HepG2 (cell line): ENCODE data around the gene AGAP1. TPM values are rescaled to one million over a fixed set of nuclear protein-coding genes. Genes with fewer than 3 reads are reported as not detected.

ENCODE experiments used
- ASH2L ChIP-seq: fragments of 300-600, 200-600 bp; sonication (generic); IDR thresholded peaks from 2 replicates; pipeline ENCODE4 v1.7.0; 2017; ENCODE audit warnings: low read depth, mild to moderate bottlenecking, moderate library complexity, mixed read lengths, low read length; ENCODE audit not compliant: insufficient read length
- ATF1 ChIP-seq: IDR thresholded peaks from 2 replicates; pipeline ENCODE4 v1.6.1; 2016; ENCODE audit warnings: mild to moderate bottlenecking, control low read depth
- CAMTA2 ChIP-seq: sonication (generic); formaldehyde crosslinking; IDR thresholded peaks from 2 replicates; pipeline ENCODE4 v1.4.0; 2020; ENCODE audit warnings: mild to moderate bottlenecking, missing genetic modification reagents, borderline replicate concordance
- GATA4 ChIP-seq: sonication (generic); IDR thresholded peaks from 2 replicates; pipeline ENCODE4 v1.6.1; 2016; ENCODE audit warnings: antibody characterized with exemption, low read depth, borderline replicate concordance
- IKZF1 ChIP-seq: fragments of 450-650 bp; IDR thresholded peaks from 2 replicates; pipeline ENCODE4 v1.7.1; 2016
- KLF6 ChIP-seq: IDR thresholded peaks from 2 replicates; pipeline ENCODE4 v1.8.0; 2016; ENCODE audit warnings: missing biosample characterization, missing genetic modification reagents
- MAX ChIP-seq: IDR thresholded peaks from 2 replicates; pipeline ENCODE4 v1.6.1; 2012; ENCODE audit warnings: inconsistent platforms
- MIER2 ChIP-seq: IDR thresholded peaks from 2 replicates; pipeline ENCODE4 v1.6.1; 2016; ENCODE audit warnings: missing biosample characterization, missing genetic modification reagents
- MTA1 ChIP-seq: sonication (generic); formaldehyde crosslinking; IDR thresholded peaks from 2 replicates; pipeline ENCODE4 v1.4.0; 2020; ENCODE audit warnings: missing genetic modification reagents, mild to moderate bottlenecking, borderline replicate concordance
- PRDM10 ChIP-seq: sonication (generic); formaldehyde crosslinking; IDR thresholded peaks from 2 replicates; pipeline ENCODE4 v1.4.0; 2020; ENCODE audit warnings: low read depth, missing genetic modification reagents
- RFXANK ChIP-seq: IDR thresholded peaks from 2 replicates; pipeline ENCODE4 v1.6.1; 2016
- SMYD3 ChIP-seq: sonication (generic); formaldehyde crosslinking; IDR thresholded peaks from 2 replicates; pipeline ENCODE4 v1.8.1; 2023; ENCODE audit warnings: mild to moderate bottlenecking, missing genetic modification reagents
- ZFP1 ChIP-seq: IDR thresholded peaks from 2 replicates; pipeline ENCODE4 v1.6.1; 2016
- ZNF12 ChIP-seq: sonication (generic); formaldehyde crosslinking; IDR thresholded peaks from 2 replicates; pipeline ENCODE4 v1.5.0; 2020; ENCODE audit warnings: missing genetic modification reagents
- ZNF17 ChIP-seq: sonication (generic); formaldehyde crosslinking; IDR thresholded peaks from 2 replicates; pipeline ENCODE4 v1.5.0; 2020; ENCODE audit warnings: mild to moderate bottlenecking, missing genetic modification reagents
- ZNF282 ChIP-seq: fragments of 450-650 bp; IDR thresholded peaks from 2 replicates; pipeline ENCODE4 v1.6.1; 2018; ENCODE audit not compliant: partially characterized antibody
- ZNF768 ChIP-seq: sonication (generic); formaldehyde crosslinking; IDR thresholded peaks from 2 replicates; pipeline ENCODE4 v1.4.0; 2020; ENCODE audit warnings: missing genetic modification reagents
- ZSCAN22 ChIP-seq: sonication (generic); formaldehyde crosslinking; IDR thresholded peaks from 2 replicates; pipeline ENCODE4 v1.4.0; 2020; ENCODE audit warnings: mild to moderate bottlenecking, missing genetic modification reagents
- polyA plus RNA-seq, 8 experiments: library from polyadenylated mRNA; depleted of rRNA in 3 of 8; stranded (reverse) in 7 of 8; unstranded in 1 of 8; fragments of >200 nt; fragmentation: Illumina TruSeq in 4 of 8; extraction: Trizol in 4 of 8; gene quantifications; 2 replicates each; pipeline versions ENCODE4 v1.2.1 to v1.2.3, GENCODE V29; 2011 to 2016; ENCODE audit warnings: low read depth in 4 of 8, missing spikeins in 1 of 8, mixed read lengths in 1 of 8; ENCODE audit not compliant: insufficient read depth in 1 of 8
- total RNA-seq, 5 experiments: library from RNA; depleted of rRNA; stranded (reverse); fragments of >200 nt; fragmentation: Illumina TruSeq; extraction: Trizol; gene quantifications; 2 replicates each; pipeline ENCODE4 v1.2.3, GENCODE V29; 2016; ENCODE audit warnings: low read depth in 1 of 5
- TF ChIP-seq, protein P1 (sequence below): sonication (generic); formaldehyde crosslinking; IDR thresholded peaks from 2 replicates; pipeline ENCODE4 v1.5.1; 2020; ENCODE audit warnings: mild to moderate bottlenecking, missing genetic modification reagents, borderline replicate concordance
- TF ChIP-seq, protein P2 (sequence below): sonication (generic); formaldehyde crosslinking; IDR thresholded peaks from 2 replicates; pipeline ENCODE4 v1.4.0; 2020; ENCODE audit warnings: mild to moderate bottlenecking, missing genetic modification reagents
- TF ChIP-seq, protein P3 (sequence below), 2 experiments: sonication (generic) in 1 of 2; formaldehyde crosslinking in 1 of 2; IDR thresholded peaks; 2 replicates each; pipeline versions ENCODE4 v1.4.0 to v1.6.1; 2018 to 2020; ENCODE audit warnings: missing genetic modification reagents in 2 of 2, borderline replicate concordance in 1 of 2, low read depth in 1 of 2, mild to moderate bottlenecking in 1 of 2, missing biosample characterization in 1 of 2

Gene AGAP1
- total and polyA plus RNA-seq, 2 of the 13 experiments (the other 11 are each of a cell fraction or from before 2014, with no cell fraction given), result 21.2 to 32.7 TPM

DNA sequence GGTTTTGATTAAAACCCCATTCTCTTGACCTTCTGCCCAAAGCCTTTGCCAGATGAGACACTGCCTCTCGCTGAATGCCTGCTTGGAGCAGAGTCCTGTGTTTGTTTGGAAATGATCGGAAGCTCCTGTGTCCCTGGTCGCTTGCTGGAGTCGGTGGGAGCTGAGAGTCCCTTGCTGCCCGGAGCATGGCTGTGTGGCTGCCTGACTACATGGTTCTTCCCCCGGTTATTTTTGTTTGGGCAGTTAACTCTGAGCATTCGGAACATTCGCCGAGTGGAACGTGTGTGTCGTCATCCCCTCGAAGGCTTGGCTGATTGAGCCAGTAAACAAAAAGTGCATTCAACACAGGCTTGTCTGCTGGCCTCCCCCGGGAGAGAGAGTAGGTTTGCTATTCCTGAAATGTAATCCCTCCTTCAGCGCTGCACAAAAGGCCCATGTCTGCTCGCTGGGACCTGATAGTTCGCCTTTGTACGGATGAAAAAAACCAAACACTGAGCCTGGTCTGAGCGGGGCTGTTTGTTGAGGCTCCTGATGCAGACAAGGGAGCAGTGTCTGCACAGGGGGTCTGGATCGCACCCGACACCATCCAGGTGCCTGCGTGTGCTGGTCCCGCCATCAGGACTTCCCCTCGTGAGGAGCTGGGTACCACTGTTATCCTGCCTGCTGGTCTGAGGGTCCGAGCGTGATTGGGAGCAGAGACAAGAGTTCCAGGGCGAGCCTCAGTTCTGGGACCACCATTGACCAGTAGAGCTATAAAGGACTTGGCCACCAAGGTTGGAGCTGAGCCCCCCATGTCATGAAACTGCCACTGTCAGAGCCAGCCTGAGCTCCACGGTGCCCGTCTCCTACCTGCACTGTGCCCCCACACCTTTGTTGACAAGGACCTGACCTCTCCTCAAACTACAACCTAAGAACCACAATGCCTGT is 83.8 kb downstream of the AGAP1 start (continued):
- 0 out of 2 replicates have a peak, but pooled peaks have one; percentile 64 for TF ChIP-seq MTA1 (CRISPR knock-in tag)
- no peak for TF ChIP-seq ZNF17 (CRISPR knock-in tag)
- no peak for TF ChIP-seq SMYD3 (CRISPR knock-in tag)
- peak; percentile 51 for TF ChIP-seq ASH2L
- 0 out of 2 replicates have a peak, but pooled peaks have one; percentile 51 for TF ChIP-seq ZSCAN22
- TF ChIP-seq, protein P1, sequence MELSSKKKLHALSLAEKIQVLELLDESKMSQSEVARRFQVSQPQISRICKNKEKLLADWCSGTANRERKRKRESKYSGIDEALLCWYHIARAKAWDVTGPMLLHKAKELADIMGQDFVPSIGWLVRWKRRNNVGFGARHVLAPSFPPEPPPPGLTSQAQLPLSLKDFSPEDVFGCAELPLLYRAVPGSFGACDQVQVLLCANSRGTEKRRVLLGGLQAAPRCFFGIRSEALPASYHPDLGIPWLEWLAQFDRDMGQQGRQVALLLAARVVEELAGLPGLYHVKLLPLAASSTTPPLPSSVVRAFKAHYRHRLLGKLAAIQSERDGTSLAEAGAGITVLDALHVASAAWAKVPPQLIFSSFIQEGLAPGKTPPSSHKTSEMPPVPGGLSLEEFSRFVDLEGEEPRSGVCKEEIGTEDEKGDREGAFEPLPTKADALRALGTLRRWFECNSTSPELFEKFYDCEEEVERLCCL (CRISPR knock-in tag), result no peak
- TF ChIP-seq PRDM10, result peak; percentile 83; the same call in 1 of the 2 replicates
- TF ChIP-seq ZNF768 (CRISPR knock-in tag), result no peak
- TF ChIP-seq MAX, result no peak
- 0 out of 2 replicates have a peak, but pooled peaks have one; percentile 41 for TF ChIP-seq ZFP1 (CRISPR knock-in tag)
- TF ChIP-seq RFXANK, result no peak
- TF ChIP-seq IKZF1, result no peak
- TF ChIP-seq GATA4, result no peak
- TF ChIP-seq, protein P2, sequence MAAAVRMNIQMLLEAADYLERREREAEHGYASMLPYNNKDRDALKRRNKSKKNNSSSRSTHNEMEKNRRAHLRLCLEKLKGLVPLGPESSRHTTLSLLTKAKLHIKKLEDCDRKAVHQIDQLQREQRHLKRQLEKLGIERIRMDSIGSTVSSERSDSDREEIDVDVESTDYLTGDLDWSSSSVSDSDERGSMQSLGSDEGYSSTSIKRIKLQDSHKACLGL, result no peak
- no peak for TF ChIP-seq ZNF282
- TF ChIP-seq, protein P3, sequence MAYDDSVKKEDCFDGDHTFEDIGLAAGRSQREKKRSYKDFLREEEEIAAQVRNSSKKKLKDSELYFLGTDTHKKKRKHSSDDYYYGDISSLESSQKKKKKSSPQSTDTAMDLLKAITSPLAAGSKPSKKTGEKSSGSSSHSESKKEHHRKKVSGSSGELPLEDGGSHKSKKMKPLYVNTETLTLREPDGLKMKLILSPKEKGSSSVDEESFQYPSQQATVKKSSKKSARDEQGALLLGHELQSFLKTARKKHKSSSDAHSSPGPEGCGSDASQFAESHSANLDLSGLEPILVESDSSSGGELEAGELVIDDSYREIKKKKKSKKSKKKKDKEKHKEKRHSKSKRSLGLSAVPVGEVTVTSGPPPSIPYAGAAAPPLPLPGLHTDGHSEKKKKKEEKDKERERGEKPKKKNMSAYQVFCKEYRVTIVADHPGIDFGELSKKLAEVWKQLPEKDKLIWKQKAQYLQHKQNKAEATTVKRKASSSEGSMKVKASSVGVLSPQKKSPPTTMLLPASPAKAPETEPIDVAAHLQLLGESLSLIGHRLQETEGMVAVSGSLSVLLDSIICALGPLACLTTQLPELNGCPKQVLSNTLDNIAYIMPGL (CRISPR knock-in tag; IDR thresholded peaks at IDR 0.05; ENCODE audit: borderline replicate concordance in 1 of 2, low read depth in 1 of 2), result peak in 1 of 2 experiments; percentile 65; a peak in 1 of 4 replicates
- no peak for TF ChIP-seq MIER2
- no peak for TF ChIP-seq ATF1 (CRISPR knock-in tag)
- TF ChIP-seq KLF6, result no peak
- no peak for TF ChIP-seq ZNF12 (CRISPR knock-in tag)
- TF ChIP-seq CAMTA2 (CRISPR knock-in tag), result no peak
